KG1 (cell line): Measurements from ENCODE around the gene SHROOM4.

Source experiments
- DNase-seq: peaks from one replicate; lab custom pipeline; 2025; lab: John Stamatoyannopoulos, UW

SHROOM4 gene

DNA sequence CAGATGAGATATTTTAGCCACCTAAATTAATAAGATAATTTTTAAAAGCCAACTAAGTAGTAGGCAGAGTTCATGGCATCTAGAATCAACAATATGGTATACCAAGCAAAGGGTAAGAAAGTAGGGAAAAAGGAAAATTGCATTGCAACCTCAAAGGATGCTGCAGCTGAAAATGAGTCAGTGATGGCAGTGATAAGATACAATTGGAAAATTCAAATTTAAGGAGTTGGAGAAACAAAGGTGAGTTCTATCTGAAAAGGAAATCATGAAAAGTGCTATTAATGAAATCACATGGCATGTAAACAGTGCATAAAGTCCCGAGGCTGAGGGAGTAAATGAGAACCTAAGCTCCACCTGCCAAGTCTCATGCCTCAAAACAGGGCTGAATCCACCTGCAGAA lies 33.9 kb downstream of the SHROOM4 start:
- no peak for DNase-seq

DNA sequence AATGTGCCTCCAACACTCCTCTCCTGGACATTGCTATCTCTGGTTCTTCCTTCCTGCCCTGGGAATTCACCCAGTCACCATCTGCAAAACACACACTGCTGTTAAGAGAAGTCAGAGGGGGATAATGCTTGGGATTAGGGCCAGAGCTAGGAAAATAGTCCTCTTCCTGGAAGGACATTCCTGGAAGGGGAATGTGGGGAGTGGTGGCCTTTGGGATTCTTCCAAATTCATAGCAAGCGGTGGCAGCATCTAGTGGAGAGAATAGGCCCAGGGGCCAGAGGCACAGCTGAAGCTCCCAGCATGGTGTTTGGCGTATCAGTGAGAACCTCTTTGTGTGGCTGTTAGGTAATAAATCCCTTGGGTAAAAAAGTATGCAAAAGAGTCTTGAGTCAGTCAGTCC lies 34.3 kb downstream of the SHROOM4 start:
- DNase-seq, result no peak

DNA sequence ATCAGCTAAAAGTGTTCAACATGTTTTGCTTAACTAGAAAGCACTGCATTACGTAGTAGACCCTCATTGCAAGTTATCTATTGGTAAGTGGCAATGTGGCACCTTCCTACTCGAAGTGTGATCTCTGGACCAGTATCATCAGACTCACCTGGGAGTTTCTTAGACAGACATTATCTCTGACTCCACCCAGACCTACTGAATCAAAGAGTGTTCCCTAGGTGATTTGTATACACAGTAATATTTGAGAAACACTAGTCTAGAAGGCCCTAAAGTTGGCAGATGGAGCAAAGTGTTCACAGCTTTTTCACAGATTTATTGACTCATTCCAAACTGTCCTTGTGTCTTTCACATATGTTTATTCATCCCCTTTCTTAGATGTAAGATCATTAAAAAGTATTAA lies 35.7 kb downstream of the SHROOM4 start:
- no peak for DNase-seq

- DNase-seq, result no peak
These were observed 37.7 kb downstream of the SHROOM4 start for GRCh38 chrX:50776248-50776647.

DNA sequence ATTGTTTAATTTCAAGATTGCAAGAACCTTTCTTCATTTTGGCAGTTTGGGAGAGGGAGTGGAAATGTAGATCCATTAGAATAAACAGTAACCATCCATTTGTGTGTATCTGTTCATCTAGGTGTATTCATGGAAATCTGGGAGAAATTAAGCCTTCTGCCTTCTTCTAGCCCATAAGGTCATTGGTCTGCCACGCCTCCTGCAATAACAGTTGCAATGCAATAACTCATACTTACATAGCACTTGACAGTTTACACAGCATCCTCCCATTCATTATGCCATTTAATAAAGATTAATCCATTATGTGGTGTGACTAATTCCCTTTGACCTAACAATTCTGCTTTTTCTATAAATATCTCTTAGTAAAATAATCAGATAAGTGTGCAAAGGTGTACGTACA lies 42.6 kb downstream of the SHROOM4 start:
- no peak for DNase-seq

GRCh38 chrX:50770702-50771101 lies 43.3 kb downstream of the SHROOM4 start:
- no peak for DNase-seq

DNA sequence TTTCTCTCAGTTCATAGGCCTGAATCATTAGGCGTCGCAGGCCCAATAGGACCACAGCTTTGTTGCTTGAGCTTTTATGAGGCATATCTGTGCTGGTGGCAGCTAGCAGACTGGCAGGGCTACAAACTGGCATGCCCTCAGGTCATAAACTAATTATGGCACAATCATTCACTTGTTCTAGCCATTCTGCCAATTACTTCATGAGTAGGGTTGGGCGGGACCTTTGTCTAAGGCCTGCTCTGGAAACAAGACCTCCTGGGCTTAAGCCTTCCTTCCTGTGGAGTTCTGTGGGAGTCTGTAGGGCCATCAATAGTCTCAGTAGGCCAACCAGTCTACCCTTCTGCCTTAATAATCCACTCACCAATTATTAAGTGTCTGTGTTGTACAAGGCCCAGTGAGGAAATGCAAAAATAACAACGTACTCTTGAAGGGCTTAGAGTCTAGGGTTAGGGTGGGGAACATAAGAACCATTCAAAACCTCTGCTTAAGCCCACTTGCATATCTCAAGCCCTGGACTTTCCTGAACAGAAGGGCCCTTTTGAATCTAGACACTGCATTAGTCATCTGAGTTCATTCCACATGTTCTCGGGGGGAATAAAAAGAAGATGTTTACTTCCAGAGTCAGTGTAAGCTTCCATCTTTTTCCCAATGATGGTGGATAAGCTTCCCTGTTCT lies 44.5 kb downstream of the SHROOM4 start:
- DNase-seq, result no peak

- no peak for DNase-seq
These were observed 45.2 kb downstream of the SHROOM4 start for GRCh38 chrX:50768801-50769200.

- no peak for DNase-seq
These were observed 48.0 kb downstream of the SHROOM4 start for GRCh38 chrX:50765986-50766385.

DNA sequence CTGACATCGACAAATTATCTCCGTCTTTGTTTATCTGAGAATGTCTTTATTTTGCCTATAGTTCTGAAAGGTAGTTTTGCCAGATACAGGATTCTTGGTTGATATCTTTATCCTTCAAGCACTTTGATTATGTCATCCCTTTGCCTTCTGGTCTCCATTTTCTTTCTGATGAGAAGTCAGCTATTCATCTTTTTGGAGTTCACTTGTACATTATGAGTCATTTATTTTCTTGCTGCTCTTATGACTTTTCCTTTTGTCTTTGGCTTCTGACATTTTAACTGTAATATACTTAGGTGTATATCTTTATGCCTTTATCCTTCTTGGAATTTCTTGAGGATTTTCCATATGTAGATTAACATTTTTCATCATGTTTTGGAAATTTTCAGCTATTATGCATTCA lies 51.4 kb downstream of the SHROOM4 start:
- no peak for DNase-seq

DNA sequence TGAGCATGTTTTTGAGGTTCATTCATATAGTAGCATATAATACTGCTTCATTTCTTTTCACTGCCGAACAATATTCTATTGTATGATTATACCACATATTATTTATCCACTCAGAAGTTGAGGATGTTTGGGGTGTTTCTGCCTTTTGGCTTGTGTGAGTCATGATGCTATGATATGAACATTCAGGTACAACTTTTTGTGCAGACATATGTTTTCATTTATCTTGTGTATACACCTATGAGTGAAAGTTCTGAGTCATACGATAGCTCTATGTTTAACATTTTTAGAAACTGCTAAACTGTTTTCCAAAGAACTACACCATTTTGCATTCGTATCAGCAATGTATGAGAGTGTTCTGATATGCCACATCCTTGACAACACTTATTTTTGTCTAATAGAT lies 57.7 kb downstream of the SHROOM4 start:
- no peak for DNase-seq

GRCh38 chrX:50751091-50751490 lies 62.9 kb downstream of the SHROOM4 start:
- DNase-seq, result no peak

- DNase-seq, result no peak
These were observed 66.5 kb downstream of the SHROOM4 start for GRCh38 chrX:50747471-50747900.

DNA sequence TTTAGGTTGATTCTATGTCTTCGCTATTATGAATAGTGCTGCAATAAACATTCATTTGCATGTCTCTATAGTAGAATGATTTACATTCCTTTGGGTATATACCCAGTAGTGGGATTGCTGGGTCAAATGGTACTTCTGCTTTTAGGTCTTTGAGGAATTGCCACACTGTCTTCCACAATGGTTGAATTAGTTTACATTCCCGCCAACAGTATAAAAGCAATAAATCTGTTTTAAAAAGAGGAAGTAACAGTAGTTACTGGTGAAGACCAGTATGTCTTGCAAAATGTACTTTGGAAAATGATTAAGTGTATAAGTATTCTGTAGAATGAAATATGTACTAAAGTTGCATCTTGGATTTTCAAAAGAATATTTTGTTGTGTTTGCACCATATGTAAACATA lies 77.3 kb downstream of the SHROOM4 start:
- no peak for DNase-seq

DNA sequence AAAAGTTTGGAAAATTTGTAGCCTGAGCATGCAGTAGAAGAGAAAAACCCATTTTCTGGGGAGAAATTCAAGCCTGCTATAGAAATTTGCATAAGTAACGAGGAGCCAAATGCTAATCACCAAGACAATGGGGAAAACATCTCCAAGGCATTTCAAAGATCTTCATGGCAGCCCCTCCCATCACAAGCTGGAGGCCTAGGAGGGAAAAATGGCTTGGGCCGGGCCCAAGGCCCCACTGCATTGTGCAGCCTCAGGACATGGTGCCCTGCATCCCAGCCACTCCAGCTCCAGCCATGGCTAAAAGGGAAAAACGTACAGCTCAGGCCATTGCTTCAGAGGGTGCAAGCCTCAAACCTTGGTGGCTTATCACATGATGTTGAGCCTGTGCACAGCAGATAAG lies 87.7 kb downstream of the SHROOM4 start:
- no peak for DNase-seq

DNA sequence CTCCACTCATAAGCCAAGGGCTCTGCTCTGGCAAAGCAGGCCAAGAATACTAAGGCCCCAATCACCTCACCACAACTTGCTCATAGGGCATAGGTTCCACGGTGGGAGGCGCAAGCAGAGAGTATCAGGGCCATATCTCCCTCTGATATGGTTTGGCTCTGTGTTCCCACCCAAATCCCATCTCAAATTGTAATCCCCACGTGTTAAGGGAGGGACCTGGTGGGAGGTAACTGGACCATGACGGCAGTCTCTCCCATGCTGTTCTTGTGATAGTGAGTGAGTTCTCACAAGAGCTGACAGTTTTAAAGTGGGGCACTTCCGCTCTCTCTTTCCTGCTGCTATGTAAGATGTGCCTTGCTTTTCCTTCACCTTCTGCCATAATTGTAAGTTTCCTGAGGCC lies 88.7 kb downstream of the SHROOM4 start:
- no peak for DNase-seq

GRCh38 chrX:50723006-50723405 lies 91.0 kb downstream of the SHROOM4 start:
- DNase-seq, result no peak

DNA sequence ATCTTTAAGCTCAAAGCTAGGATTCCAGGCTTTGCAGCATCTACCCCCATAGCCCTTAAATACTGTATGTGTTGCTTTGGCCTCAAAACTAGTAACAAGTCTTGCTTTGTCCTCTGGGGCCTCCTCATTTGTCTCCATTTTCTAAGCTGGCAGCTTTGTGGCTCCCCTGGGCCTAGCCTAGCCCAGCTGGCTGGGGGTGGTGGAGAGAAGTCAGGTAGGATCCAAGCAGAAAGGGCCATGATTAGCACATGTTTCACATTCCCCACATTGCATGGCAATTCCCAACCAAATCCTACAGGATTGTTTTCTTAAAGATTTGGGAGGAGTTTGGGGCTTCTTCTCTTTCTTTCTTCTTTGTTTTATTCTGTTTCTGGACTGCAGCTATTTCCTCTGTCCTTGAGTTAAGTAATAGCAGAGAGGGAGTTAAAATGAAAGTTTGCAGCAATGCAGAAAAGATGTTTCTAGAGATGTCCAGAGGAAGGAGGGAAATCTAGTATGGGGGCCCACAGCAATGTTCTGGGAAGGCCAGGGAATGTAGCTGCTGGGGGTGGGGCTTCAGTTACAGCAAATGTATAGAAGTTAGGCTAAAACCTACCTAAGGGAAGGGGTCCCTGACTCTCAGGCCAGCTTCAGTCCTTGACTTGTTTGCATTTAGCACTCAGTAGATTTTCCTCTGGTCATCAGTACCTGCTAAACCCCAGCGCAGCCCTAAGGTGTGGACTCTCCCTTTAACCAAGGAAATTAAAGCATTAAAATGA lies 92.1 kb downstream of the SHROOM4 start:
- DNase-seq, result no peak

- no peak for DNase-seq
These were observed 94.4 kb downstream of the SHROOM4 start for GRCh38 chrX:50719614-50720013.

- no peak for DNase-seq
These were observed 95.2 kb downstream of the SHROOM4 start for GRCh38 chrX:50718776-50719175.

- no peak for DNase-seq
These were observed 97.3 kb downstream of the SHROOM4 start for GRCh38 chrX:50716706-50717105.

GRCh38 chrX:50712777-50713176 lies 101.2 kb downstream of the SHROOM4 start:
- DNase-seq, result no peak

DNA sequence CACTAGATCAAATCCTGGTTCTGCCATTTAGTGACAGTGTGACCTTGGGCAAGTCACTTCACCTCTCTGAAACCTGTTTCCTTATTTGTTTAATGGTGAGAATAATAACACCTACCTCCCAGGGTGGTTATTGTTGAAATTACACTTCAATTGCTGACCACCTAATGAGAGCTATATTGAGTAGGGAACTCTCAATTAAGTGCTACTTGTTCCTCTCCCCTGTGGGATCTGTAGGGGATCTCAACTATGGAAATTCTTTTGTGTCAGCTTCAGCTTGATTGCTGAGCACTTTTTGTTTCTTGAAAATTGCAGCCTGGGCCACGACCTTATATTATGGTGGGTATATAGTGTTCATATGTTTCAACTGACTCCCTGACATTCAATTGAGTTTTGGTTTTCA lies 102.1 kb downstream of the SHROOM4 start:
- no peak for DNase-seq
